HS-5 (cell line): ENCODE measurements around the gene MSGN1.
A peak's percentile ranks its signal among the peaks of the same experiment; 100 is the strongest.

Experiments used
- DNase-seq: peaks from one replicate; pipeline ENCODE4 v3.0.0-alpha.2; 2012; ENCODE audit warnings: low read depth

The MSGN1 gene, protein sequence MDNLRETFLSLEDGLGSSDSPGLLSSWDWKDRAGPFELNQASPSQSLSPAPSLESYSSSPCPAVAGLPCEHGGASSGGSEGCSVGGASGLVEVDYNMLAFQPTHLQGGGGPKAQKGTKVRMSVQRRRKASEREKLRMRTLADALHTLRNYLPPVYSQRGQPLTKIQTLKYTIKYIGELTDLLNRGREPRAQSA

DNA sequence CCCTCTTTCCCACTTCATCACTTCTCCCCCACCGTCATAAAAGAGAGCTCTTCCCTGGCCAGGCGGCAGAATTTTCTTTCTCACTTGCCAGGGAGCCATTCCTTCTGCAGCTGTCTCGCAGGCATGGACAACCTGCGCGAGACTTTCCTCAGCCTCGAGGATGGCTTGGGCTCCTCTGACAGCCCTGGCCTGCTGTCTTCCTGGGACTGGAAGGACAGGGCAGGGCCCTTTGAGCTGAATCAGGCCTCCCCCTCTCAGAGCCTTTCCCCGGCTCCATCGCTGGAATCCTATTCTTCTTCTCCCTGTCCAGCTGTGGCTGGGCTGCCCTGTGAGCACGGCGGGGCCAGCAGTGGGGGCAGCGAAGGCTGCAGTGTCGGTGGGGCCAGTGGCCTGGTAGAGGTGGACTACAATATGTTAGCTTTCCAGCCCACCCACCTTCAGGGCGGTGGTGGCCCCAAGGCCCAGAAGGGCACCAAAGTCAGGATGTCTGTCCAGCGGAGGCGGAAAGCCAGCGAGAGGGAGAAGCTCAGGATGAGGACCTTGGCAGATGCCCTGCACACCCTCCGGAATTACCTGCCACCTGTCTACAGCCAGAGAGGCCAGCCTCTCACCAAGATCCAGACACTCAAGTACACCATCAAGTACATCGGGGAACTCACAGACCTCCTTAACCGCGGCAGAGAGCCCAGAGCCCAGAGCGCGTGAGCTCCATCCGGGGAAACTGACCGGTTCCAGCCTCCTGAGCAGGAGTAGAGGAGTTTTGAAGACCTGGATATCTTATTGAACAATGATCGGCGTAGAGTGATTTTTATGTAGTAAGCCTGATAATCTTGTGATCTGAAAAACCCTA lies at the start of gene MSGN1:
MSGN1 (plus strand) TSS at position 65 of the 850 bp plus-strand sequence; CDS start at position 124, 59 bp downstream.
- no peak for DNase-seq

DNA sequence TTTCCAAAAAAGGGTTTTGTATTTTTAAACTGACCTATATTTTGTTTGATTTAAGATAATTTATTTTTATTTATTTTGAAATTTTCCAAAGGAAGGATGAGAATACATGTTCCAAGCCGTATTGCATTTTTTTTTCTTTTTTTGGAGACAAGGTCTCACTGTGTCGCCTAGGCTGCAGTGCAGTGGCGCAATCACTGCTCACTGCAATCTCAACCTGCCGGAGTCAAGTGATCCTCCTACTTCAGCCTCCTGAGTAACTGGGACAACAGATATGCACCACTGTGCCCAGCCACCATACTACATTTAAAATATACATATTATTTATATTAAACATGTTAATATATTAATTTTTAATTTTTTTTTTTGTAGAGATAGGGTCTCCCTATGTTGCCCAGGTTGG lies 47.4 kb upstream of the MSGN1 start:
- no peak for DNase-seq

DNA sequence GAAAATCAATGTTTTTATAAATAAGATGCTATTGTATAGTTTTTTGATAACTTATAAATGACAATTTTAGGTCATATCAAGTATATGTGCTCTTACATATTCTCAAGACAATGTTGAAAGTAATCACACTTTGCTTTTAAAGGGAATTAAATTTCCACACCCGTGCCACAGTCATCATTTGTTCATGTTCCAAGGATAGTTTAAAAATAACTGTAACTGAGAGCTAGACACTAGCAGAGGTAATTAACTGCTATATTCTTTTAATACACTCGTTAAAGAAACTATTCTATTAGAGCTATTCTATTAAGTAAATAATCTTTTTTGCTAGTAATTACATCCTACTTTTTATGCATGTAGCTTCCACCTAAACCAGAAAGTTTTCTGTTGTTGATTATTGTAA lies 44.3 kb upstream of the MSGN1 start:
- no peak for DNase-seq

DNA sequence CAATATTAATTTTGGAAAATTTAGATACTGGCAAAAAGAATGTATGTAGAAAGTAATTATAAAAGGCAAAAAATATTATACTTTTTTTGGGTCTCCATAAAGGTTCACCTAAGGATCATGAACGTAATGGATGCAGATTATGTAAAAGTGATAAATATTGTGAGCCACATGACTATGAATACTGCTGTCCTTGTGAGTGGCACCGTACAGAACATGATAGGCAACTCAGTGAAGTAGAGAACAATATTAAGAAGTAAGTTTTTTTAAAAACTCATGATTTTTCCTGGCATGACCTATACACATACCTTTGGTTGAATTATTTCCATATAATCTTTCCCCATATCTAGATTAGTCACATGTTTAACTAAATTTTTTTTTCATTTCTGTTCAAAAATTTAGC lies 43.7 kb upstream of the MSGN1 start:
- no peak for DNase-seq

DNA sequence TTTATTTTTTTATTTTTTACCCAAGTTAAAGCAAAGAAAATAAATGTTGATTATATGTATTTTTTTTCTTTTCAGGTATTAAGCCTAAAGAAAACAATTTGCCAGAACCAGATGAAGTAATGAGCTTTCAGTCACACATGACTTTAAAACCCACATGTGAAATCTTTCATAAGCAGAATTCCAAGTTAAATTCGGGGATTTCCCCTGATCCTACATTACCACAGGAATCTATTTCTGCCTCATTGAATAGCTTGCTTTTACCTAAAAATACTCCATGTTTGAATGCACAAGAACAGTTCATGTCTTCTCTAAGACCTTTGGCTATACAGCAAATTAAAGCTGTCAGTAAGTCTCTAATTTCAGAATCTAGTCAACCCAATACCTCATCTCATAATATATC lies 35.7 kb upstream of the MSGN1 start:
- DNase-seq = no peak

DNA sequence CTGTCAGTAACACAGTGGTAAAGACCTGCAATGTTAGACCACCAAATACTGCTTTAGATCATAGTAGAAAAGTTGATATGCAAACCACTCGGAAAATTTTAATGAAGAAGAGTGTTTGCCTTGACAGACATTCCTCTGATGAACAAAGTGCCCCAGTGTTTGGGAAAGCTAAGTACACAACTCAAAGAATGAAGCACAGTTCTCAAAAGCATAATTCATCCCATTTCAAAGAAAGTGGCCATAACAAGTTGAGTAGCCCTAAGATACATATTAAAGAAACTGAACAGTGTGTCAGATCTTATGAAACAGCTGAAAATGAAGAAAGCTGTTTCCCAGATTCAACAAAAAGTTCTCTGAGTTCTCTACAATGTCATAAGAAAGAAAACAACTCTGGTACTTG lies 34.8 kb upstream of the MSGN1 start:
- no peak for DNase-seq

DNA sequence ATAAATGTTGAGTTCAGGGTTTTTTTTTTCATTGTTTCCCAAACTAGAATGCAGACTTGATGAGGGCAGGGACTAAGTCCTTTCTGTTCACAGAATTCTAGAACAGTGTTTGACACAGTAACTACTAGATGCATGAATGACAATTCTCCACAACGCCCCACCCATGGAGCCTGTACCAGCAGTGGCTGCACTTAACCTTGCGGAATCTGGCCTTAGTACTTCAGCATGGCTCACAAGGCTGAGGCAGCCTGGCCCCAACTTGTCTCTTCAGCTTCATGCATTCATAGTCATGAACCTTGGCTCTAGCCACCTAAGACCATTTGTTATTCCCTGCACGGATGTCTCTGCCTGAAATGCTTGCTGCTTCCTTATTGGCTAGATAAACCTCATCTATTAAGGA lies 29.5 kb upstream of the MSGN1 start:
- no peak for DNase-seq

DNA sequence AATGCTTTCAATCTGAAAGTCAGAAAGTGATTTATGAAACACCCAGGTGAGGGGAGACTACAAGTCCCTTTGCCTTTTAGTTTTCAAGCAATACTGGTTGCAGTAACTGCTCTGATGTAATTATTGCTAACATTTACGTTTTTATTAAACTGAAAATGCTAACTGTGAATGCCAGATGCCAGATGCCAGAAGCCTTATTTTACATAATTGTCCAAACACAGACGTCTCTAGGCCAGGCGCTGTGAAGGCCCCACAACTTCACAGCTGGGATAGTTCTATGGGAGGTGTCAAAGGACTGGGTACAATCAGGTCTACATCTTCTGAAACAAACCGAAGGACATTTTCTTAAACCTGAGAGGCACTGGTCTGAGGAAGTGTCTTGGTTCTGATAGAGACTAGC lies 27.5 kb upstream of the MSGN1 start:
- no peak for DNase-seq

DNA sequence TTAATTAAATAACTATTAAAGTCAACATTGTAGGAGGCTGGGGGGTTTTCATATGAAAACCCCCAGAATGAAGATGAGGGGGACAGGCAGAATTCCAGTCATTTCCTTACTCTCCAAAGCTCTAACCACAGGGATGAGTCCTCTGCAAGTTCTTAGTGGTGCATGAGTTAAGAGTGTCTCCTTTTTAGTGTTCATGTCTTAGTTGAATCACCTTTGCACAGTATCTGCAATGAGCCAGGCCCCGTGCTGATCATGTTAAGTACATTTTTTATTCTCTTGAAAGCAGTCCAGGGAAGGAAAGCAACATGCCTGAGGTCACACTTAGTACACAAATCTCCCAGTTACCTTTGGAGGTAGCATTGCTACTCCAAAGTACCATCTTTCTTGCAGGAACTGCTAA lies 25.7 kb upstream of the MSGN1 start:
- DNase-seq = no peak

DNA sequence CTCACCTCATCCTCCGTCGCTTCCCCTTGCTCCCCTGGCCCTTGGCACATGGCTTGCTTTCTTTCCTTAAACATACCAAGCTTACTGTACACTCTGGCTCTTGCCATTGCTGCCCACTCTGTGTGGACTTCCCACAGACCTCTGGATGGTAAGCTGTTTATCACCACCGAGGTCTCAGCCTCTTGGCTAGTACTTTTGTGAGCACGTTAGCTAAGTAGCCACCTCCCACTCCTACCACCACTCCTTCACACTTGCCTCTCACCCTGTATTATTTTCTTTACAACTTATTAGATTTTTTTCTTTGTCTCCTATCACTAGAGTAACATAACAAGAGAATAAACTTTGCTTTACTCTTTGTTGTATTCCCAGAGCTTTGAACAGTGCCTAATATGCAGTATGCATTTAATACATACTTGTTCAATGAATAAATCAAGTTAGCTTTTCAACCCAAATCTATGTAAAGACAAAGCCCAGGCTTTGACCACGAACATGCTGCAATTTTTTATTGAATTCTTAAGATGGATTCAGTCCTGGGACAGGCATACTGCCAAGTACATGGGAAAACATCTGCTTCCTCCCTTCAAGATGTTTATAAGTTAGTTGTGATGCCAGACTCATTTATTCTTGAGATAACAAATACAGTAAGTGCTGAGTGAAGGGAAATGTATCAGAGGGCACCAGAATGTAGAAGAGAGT lies 25.0 kb upstream of the MSGN1 start:
- DNase-seq = peak; percentile 40

DNA sequence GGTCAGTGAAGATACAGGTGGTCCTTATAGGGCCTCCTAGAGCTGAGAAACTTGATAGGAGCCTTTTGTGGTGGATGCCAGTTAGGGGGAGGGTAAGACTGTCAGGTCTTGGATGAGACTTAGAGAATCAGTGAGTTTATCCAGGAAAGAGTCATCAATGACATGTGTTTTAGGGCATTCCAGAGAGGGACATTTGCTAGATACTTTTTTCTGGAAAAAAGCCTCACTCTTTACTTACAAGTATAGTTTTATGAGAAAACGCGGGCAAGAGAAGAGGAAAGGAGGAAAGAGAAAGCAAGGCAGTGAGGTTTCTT lies 24.5 kb upstream of the MSGN1 start:
- no peak for DNase-seq

DNA sequence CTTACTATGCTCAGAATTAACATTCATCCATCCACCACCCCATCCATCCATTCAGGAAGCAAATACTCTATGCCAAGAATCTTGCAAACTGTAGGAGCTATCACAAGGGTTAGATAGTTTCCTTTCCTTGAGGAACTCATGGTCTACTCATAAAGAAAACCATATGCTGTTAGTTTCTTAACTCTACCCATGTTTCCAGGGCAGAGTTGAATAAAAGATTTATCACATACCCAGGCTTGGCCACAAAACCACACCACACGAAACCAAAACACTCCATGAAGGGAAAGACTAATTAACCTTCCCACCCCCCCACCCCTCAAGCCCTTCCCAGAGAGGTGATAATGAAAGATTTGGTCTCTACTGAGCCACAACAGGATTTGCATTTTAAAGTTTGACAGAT lies 23.7 kb upstream of the MSGN1 start:
- DNase-seq = no peak

DNA sequence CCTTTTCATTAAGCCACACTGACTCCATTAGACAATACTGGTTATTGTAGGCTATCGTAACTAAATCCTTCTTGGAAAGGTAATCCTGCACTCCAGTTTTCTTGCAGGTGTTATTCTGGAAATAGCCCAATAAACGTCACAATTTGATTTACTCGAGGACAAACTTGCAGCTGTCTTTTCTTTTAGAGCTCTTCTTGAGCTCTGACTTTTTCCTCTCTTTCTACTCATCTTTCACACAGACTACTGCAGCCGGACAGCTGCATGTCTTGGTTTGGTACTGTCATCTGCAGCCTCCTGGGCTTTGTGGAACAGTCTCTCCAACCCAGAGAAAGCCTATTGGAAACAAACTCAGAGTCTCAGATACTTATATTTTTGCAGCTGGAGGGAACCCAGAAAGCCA lies 23.0 kb upstream of the MSGN1 start:
- no peak for DNase-seq

DNA sequence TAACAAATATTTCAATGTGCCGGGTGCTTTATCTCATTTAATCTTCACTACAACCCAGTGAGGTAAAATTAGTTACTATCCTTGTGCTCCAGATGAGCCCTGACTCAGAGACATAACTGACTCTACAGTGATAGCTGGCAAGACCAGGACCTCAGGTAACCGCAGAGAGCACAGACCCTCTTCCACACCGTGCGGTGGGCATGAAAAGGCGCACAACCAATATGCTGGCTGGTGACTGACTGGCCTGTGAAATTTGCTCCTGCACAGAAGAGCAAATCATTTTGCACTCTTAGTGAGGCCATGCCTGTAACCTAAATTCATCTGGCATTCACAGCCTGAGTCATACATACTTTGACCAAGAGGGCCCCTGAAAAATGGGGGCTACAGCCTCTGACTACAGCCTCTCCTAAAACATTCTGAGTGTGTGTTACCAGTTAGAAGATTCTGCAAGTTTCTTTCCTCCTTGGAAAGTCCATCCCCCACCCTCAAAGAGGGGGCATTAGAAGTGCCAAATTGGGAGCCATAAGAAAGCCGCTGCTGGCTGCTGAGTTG lies 22.4 kb upstream of the MSGN1 start:
- DNase-seq = no peak

DNA sequence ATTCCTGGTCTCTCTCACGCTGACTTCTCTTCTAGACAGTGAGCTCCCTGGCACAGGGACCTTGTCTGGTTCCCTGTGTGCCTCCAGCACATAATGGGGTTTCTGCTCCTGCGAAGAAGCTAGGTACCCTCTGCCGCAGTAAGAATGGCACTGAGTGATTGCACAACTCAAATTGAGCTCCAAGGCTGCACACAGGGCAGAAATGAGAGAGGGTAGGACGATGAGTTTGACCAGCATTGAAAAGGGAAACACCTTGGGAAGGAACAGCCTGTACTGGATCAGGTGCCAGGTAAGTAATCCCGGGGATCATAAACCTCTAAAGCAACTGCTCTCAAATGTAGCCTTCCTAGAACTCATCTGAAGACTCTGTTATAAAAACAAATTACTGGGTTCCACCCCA lies 21.0 kb upstream of the MSGN1 start:
- no peak for DNase-seq

DNA sequence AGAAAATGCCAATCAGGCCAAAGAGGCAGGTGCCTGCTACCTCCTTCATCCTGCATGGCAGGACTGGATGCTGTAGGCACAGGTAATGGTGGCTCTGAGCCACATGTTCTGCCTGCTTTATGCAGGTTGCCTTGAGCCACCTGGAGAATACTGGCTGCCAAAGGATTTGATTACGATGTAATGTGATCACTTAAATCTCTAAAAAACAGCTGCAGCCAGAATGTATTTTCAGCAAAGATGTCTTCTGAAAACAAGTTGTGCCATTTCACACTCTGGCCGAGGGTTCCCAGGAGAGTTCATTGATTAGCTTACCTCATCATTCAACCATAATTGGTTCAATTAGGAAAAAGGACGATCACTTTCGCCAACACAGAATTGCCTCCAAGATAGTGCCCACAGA lies 17.9 kb upstream of the MSGN1 start:
- no peak for DNase-seq

DNA sequence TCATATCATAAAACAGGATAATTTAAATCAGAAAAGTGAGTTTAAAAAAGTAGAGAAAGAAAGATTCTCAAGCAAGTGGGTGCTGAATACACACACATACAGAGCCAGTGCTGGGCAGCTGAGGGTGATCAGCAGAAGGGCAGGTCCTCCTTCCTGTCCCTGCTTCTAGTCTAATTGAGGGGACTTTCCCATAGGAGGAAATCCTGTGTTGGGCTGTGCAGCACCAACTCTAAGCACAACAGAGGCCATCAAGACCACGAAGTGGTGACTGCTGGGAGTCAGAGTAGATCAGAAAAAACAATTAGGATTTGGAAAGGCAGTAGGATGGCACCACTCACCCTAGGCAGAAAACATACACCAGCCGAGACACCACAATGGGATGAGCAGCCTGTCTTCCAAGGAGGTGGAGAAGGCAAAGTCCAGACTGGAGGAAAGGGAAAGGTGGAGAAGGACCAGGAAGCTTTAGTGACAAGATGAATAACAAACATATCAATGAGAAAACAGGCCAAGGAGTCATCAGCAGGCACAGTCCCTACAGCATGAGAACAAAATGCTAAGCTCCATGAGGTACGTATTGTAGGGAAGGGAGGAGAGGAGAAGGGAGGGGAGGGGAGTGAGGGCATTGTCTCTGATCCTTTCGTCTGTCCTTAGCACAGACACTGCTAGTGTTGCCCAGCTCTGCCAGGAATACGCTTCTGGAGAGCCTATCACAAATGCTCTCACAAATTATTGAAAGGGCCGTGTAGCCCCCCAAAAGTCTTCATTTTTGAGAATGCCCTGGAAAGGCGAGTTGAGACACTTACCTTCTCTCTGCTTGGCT lies 16.7 kb upstream of the MSGN1 start:
- DNase-seq = no peak

DNA sequence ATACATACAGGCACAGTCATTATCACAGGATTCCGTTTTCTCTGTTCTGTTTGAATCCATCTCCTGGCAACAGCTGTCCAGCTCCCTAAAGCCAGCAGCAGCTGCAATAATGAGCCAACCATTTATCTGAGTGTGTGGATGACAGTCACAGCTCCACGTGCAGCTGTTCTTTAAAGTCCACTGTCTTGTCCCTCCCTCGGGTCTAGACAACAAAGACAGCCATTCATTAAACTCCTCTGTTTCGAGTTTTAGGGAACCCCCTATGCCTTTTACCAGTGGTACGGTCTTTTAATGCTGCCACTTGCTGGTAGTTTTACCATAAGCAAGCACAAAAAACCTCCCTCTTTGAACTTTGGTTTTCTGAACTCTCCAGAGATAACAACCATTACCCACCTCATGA lies 16.0 kb upstream of the MSGN1 start:
- DNase-seq = no peak

DNA sequence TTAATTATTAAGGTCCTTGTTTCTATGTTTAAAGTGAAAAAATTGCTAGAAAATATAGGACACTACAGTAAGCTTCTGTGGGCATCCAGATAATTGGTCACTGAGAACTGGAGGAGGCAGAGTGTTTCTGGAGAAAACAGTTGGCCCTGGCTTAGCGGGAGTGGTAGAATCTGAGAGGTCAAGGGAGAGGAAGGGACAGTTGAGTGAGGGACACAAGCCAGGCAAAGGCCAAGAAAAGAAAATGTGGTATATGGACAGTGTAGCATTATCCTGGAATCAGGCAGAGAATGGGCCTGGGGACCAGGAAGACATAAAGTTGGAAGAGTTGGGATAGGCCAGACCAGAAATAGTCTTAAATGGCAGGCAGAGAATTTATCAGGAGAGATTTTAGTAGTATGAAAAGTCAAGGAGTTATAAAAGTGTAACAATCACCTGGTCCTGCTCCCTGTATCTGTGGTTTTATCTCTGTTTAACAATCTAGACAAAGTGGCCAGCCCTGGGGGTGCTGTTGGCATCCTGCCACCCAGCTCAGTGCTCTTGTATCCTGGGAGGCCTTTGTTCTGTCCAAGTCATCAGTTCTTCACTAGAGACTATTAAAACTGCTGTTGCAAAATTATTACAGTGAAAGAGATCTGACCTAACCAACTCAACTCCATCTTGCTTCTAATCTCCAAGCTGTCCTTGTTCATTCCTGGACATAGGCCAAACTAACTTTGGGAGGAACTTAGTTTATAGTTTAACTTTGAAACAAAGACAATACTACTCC lies 15.4 kb upstream of the MSGN1 start:
- no peak for DNase-seq

DNA sequence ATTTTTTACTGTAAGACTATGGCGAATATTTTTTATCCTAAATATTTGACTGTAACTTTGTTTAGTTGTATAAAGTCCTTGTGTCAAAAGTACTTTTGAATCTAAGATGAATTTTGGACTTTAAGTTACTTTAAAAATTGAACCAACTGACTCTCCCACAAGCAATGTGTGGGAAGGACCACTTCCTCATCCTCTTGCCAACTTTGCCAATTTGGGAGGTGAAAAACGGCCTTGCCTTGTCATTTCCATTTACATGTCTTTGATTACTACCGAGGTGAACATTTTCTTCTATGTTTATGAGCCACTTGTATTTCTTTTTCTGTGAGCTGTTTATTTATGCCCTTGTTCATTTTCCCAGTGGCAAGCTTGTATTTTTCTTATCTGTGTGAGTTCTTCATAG lies 12.8 kb upstream of the MSGN1 start:
- DNase-seq = no peak

DNA sequence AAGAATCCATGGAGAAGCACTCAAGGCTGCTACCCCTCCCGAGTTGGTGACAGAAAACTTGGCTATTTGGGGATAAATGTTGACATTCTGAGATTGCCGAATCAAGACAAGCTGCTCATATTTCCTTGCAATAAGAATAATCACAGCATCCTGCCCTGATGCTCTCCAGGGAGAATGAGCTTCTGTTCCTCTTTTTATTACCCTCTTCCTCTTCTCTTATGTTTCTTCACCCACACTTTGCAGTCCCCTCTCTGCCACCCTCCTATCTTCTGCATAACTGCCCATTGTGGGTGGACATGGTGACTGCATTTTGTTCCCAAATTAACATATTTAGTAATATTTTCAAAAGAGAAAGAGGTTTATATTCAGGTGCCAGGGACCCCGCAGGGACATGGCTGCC lies 11.9 kb upstream of the MSGN1 start:
- no peak for DNase-seq

DNA sequence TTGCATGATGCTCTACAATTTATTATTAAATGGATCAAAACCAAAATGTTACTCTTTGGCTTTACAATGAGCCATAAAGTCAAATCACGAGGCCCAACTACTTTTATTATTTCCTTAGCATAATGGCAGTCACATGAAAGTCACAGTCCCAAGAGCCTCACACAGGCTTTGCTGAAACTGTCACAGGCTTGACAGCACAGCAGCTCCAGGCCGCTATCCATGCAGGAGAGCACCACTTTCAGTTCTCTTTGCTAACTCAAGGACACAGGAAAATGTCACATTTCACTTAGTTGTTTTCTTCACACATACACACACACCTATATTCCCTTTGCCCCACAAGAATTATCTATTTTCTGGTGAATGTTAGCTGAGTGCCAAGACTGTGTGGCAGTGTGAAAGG lies 11.1 kb upstream of the MSGN1 start:
- no peak for DNase-seq
